Stimulated activated CD4-positive, alpha-beta T cell treated with anti-CD3 and anti-CD28 coated beads, Interleukin-4, amount 100 ng/mL, for 24 hours (primary cell): ENCODE measurements around the gene UBQLN1.

Experiments used
- DNase-seq: peaks from one replicate; pipeline ENCODE4 v3.0.0-alpha.2; 2020

The UBQLN1 gene

GRCh38 chr9:83688921-83689320 lies 18.8 kb downstream of the UBQLN1 start:
- no peak for DNase-seq

- no peak for DNase-seq
Observed at GRCh38 chr9:83681490-83681889, 26.3 kb downstream of the UBQLN1 start.

GRCh38 chr9:83680233-83680632 lies 27.5 kb downstream of the UBQLN1 start:
- DNase-seq = no peak

GRCh38 chr9:83677596-83677995 lies 30.2 kb downstream of the UBQLN1 start:
- DNase-seq = no peak

- no peak for DNase-seq
Observed at GRCh38 chr9:83675466-83675865, 32.3 kb downstream of the UBQLN1 start.

- DNase-seq = no peak
Observed at GRCh38 chr9:83671451-83671850, 36.3 kb downstream of the UBQLN1 start.

- DNase-seq = no peak
Observed at GRCh38 chr9:83670381-83670780, 37.4 kb downstream of the UBQLN1 start.

- DNase-seq = no peak
Observed at GRCh38 chr9:83669067-83669466, 38.7 kb downstream of the UBQLN1 start.

- DNase-seq = no peak
Observed at GRCh38 chr9:83665580-83666200, 42.1 kb downstream of the UBQLN1 start.

GRCh38 chr9:83662933-83663332 lies 44.8 kb downstream of the UBQLN1 start:
- DNase-seq = no peak

GRCh38 chr9:83656952-83657351 lies 50.8 kb downstream of the UBQLN1 start:
- DNase-seq = no peak

GRCh38 chr9:83656032-83656680 lies 51.6 kb downstream of the UBQLN1 start:
- DNase-seq = no peak

GRCh38 chr9:83655433-83655832 lies 52.3 kb downstream of the UBQLN1 start:
- DNase-seq = no peak

GRCh38 chr9:83652433-83652832 lies 55.3 kb downstream of the UBQLN1 start:
- no peak for DNase-seq

- DNase-seq = no peak
Observed at GRCh38 chr9:83651558-83651957, 56.2 kb downstream of the UBQLN1 start.

- no peak for DNase-seq
Observed at GRCh38 chr9:83649515-83649914, 58.2 kb downstream of the UBQLN1 start.

GRCh38 chr9:83649080-83649479 lies 58.7 kb downstream of the UBQLN1 start:
- DNase-seq = peak; percentile 77

GRCh38 chr9:83646500-83647239 lies 61.1 kb downstream of the UBQLN1 start:
- DNase-seq = no peak

GRCh38 chr9:83642793-83643192 lies 65.0 kb downstream of the UBQLN1 start:
- no peak for DNase-seq

- DNase-seq = no peak
Observed at GRCh38 chr9:83639266-83639665, 68.5 kb downstream of the UBQLN1 start.

GRCh38 chr9:83637389-83637788 lies 70.4 kb downstream of the UBQLN1 start:
- no peak for DNase-seq

GRCh38 chr9:83636813-83637212 lies 70.9 kb downstream of the UBQLN1 start:
- DNase-seq = no peak

GRCh38 chr9:83633676-83634075 lies 74.1 kb downstream of the UBQLN1 start:
- DNase-seq = no peak

GRCh38 chr9:83633255-83633654 lies 74.5 kb downstream of the UBQLN1 start:
- no peak for DNase-seq
